Thyroid gland (tissue), 4 donors: Measurements from ENCODE around the gene CIPC. TPM values are rescaled to one million over a fixed set of nuclear protein-coding genes. Genes with fewer than 3 reads are reported as not detected.

ENCODE experiments used
- DNase-seq, 2 donors: peaks; one replicate each; pipeline ENCODE4 v3.0.0-alpha.2; 2019
- H3K27ac ChIP-seq, 3 donors: fragments of 200-600 bp; sonication (generic); 1 replicate in 2 of 3; 2 replicates in 1 of 3; pipeline ENCODE4 v1.5.1; 2016 to 2019; ENCODE audit warnings: mild to moderate bottlenecking in 1 of 3, moderate library complexity in 1 of 3
- H3K27me3 ChIP-seq: fragments of 200-600 bp; sonication (generic); one replicate; pipeline ENCODE4 v1.5.1; 2019
- H3K36me3 ChIP-seq, 2 donors: fragments of 200-600 bp; sonication (generic); one replicate each; pipeline ENCODE4 v1.5.1; 2016 to 2019
- H3K4me1 ChIP-seq, 2 donors: fragments of 200-600 bp; sonication (generic); one replicate each; pipeline ENCODE4 v1.5.1; 2017 to 2019
- H3K4me3 ChIP-seq, 3 donors: fragments of 200-600 bp; sonication (generic); replicated peaks in 1 of 3; 1 replicate in 2 of 3; 2 replicates in 1 of 3; pipeline ENCODE4 v1.5.1; 2016; ENCODE audit warnings: mild to moderate bottlenecking in 1 of 3
- H3K9me3 ChIP-seq: fragments of 200-600 bp; sonication (generic); one replicate; pipeline ENCODE4 v1.5.1; 2017
- CTCF ChIP-seq, 6 experiments: fragments of 200-600 bp in 3 of 6; fragments of 450-650 bp in 3 of 6; sonication (generic) in 3 of 6; IDR thresholded peaks; one replicate each; pipeline ENCODE4 v1.5.1; 2016 to 2019; ENCODE audit warnings: antibody characterized with exemption in 6 of 6, mild to moderate bottlenecking in 2 of 6, inconsistent platforms in 1 of 6, moderate library complexity in 1 of 6
- POLR2A ChIP-seq, 2 donors: fragments of 450-650 bp; IDR thresholded peaks; one replicate each; pipeline ENCODE4 v1.6.1; 2017; ENCODE audit warnings: antibody characterized with exemption in 2 of 2, mild to moderate bottlenecking in 2 of 2, moderate library complexity in 1 of 2
- WGBS, 2 donors: methylation state at CpG; one replicate each; pipeline ENCODE4 v1.1.5; 2017; 5-methylcytosine and 5-hydroxymethylcytosine counted together
- intact Hi-C: fragments of 100-400 bp; cut with DNase I; formaldehyde crosslinking; loops from one replicate; pipeline ENCODE4 v1.15.1; 2023
- total RNA-seq, 4 donors: library from RNA; depleted of rRNA; stranded (reverse); fragments of >200 nt; gene quantifications; one replicate each; pipeline ENCODE4 v1.2.3, GENCODE V29; 2016

CIPC gene
- total RNA-seq, 4 donors from 2014 or later, result 37.6 to 59.5 (median 44.6) TPM

GRCh38 chr14:77158882-77159255 is 60.8 kb downstream of the CIPC start:
- WGBS, 2 donors, result 76 to 78% methylated on average over 2 of the region's 2 CpGs
- no peaks in the 10 kb centered on the region for H3K9me3 ChIP-seq
- TF ChIP-seq POLR2A (IDR thresholded peaks at IDR 0.05) (no peak), CTCF (IDR thresholded peaks at IDR 0.05) (no peak)
- DNase-seq, result no peak
- no peak overlapping the region for H3K4me3 ChIP-seq
- no peak overlapping the region for H3K27ac ChIP-seq
- peaks cover 2% of the 10 kb centered on the region for H3K27me3 ChIP-seq
- no peaks in the 10 kb centered on the region for H3K36me3 ChIP-seq
- no peaks in the 10 kb centered on the region for H3K4me1 ChIP-seq
- intact Hi-C loops, result loop anchor here (10.0 kb wide), 1 partner anchor 156 kb away; no protein-coding TSS in a partner anchor

- TF ChIP-seq CTCF (IDR thresholded peaks at IDR 0.05), result no peak
- no peak for TF ChIP-seq POLR2A (IDR thresholded peaks at IDR 0.05)
- H3K9me3 ChIP-seq, result no peaks in the 10 kb centered on the region
- no peaks in the 10 kb centered on the region for H3K4me1 ChIP-seq
- peaks cover 2% of the 10 kb centered on the region for H3K27me3 ChIP-seq
- H3K36me3 ChIP-seq, result no peaks in the 10 kb centered on the region
- no peak for DNase-seq
- intact Hi-C loops, result no loop called here
- no peak overlapping the region for H3K4me3 ChIP-seq
- WGBS, 2 donors, result 78 to 83% methylated on average over 4 of the region's 4 CpGs
- no peak overlapping the region for H3K27ac ChIP-seq
These were observed 63.0 kb downstream of the CIPC start for GRCh38 chr14:77161011-77161410.

Other genes starting within 250 kb of the CIPC start
- gene IRF2BPL, start 69.5 kb upstream of the CIPC start, total RNA-seq, result 100 to 1,000 TPM in 1 of 4 donors, 10 to 100 TPM in 3; 43.9 to 103 (median 78.4) TPM
- gene ZDHHC22, start 43.5 kb downstream of the CIPC start, total RNA-seq, result not detected
- gene TMEM63C, start 83.5 kb downstream of the CIPC start, total RNA-seq, result 1 to 10 TPM in 1 of 4 donors, under 1 TPM in 3; 0.13 to 4.1 (median 0.54) TPM
- not detected for gene NGB, start 172.9 kb downstream of the CIPC start, total RNA-seq
- 10 to 100 TPM; 19.1 to 36.4 (median 25.7) TPM for gene POMT2, start 222.6 kb downstream of the CIPC start, total RNA-seq
- gene GSTZ1, start 222.8 kb downstream of the CIPC start, total RNA-seq, result 10 to 100 TPM; 18.0 to 50.1 (median 35.6) TPM